Body of pancreas (tissue), 4 donors: ENCODE results near the gene IQCK.

Experiments used
- CTCF ChIP-seq, 7 experiments: fragments of 450-650 bp in 4 of 7; fragments of 200-600 bp in 3 of 7; sonication (generic) in 3 of 7; IDR thresholded peaks; one replicate each; pipeline ENCODE4 v1.5.1; 2016 to 2019; ENCODE audit warnings: antibody characterized with exemption in 7 of 7
- POLR2A ChIP-seq, 3 donors: fragments of 450-650 bp; IDR thresholded peaks; one replicate each; pipeline ENCODE4 v1.6.1; 2016; ENCODE audit warnings: antibody characterized with exemption in 3 of 3, mild to moderate bottlenecking in 2 of 3

GRCh38 chr16:19716183-19716582 lies 1.9 kb upstream of the IQCK start:
- TF ChIP-seq CTCF (IDR thresholded peaks at IDR 0.05) (no peak), POLR2A (IDR thresholded peaks at IDR 0.05) (no peak)
